HG02623 (cell line): ENCODE measurements around the gene FERMT2.

Experiments
- ATAC-seq: cut with Tn5 transposase; IDR thresholded peaks from one replicate; pipeline ENCODE4 v1.9.1; 2021; ENCODE audit warnings: moderate library complexity; ENCODE audit not compliant: unreplicated experiment

Gene FERMT2, protein sequence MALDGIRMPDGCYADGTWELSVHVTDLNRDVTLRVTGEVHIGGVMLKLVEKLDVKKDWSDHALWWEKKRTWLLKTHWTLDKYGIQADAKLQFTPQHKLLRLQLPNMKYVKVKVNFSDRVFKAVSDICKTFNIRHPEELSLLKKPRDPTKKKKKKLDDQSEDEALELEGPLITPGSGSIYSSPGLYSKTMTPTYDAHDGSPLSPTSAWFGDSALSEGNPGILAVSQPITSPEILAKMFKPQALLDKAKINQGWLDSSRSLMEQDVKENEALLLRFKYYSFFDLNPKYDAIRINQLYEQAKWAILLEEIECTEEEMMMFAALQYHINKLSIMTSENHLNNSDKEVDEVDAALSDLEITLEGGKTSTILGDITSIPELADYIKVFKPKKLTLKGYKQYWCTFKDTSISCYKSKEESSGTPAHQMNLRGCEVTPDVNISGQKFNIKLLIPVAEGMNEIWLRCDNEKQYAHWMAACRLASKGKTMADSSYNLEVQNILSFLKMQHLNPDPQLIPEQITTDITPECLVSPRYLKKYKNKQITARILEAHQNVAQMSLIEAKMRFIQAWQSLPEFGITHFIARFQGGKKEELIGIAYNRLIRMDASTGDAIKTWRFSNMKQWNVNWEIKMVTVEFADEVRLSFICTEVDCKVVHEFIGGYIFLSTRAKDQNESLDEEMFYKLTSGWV

GRCh38 chr14:52950898-52951680 lies at the start of gene FERMT2:
FERMT2 (minus strand) TSS chr14:52951050; CDS start chr14:52950568, 482 bp downstream.
- ATAC-seq: peak; percentile 47

DNA sequence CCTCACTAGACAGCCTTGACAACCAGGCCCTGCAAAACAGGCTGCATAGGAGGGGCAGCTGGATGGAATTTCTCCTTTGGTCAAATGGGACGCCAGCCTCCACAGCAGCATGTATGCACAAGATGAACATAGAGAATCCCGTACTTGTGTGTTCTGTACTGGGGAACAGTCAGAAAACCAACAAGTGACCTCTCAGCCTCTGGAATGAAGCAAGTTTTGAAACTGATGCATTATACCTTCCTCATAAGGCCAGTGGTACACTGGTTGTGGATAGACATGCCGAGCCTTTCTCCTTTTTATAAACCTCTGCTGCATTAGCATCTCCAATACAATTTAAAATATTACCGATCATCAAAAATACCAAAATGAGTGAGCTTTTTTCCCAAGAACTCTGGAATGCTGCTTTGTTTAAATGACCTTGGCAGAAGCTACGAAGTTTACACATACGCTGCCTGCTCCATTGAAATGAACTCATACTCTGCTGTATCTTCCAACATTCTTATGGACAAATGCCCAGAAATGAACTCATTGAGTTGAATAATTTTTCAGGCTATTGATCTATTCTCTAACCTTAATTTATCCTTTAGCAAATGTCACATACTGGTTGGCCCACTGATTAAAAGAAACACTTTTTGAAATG lies 47.6 kb upstream of the FERMT2 start:
- ATAC-seq: no peak

- ATAC-seq: no peak
Observed at GRCh38 chr14:52996493-52996892, 45.6 kb upstream of the FERMT2 start.

DNA sequence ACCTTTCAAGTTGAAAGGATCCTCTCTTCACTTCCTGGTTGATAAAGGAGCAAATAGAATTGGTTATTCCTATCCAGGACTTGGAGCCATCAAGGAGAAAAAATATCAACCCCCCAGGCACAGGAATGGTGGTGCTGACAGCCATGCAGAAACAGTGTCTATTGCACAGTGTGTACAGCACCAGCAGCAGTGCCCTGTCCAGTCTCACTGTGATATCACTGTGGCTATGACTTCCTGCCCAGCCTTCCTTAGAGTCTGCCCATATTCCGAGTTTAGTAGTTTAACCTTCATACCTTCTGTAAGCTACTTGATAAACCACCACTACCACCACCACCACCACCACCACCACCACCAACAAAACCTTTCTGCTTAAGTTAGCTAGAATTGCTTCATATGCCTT lies 45.1 kb upstream of the FERMT2 start:
- ATAC-seq: no peak

DNA sequence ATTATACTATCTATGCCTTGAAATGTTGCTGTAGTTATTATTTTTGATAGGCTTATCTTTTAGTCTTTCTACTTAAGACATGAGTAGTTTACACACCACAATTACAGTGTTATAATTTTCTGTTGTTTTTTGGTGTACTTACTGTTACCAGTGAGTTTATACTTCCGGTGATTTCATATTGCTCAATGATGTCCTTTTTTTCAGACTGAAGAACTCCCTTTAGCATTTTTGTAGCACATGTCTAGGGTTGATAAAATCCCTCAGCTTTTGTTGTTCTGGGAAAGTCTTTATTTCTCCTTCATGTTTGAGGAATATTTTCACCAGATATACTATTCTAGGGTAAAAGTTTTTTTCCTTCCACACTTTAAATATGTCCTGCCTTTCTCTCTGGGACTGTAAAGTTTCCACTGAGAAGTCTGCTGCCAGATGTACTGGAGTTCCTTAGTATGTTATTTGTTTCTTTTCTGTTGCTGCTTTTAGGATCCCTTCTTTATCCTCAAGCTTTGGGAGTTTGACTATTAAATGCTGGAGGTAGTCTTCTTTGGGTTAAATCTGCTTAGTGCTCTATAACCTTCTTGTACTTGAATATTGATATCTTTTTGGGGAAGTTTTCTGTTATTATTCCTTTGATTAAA lies 41.5 kb upstream of the FERMT2 start:
- ATAC-seq: no peak

GRCh38 chr14:52988139-52988538 lies 37.3 kb upstream of the FERMT2 start:
- ATAC-seq: no peak

GRCh38 chr14:52987514-52987913 lies 36.7 kb upstream of the FERMT2 start:
- no peak for ATAC-seq

- ATAC-seq: no peak
Observed at GRCh38 chr14:52987042-52987441, 36.2 kb upstream of the FERMT2 start.

DNA sequence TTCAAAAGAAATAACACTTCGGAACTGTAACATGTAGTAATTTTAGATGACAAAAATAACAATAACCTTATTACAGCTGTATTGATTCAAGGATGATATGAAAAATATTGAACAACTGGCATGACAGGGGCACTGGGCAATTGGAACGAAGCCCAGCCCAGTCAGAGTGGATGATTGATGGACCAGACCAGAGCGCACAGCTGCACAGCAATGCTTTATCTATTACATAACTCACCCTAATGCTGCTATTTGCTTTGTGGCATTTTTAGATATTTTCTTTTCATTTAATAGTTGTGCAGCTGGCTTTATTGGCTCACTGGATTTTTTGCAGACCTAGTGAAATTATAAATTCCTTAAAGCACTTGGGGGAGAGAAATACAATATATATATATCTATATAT lies 26.9 kb upstream of the FERMT2 start:
- no peak for ATAC-seq

DNA sequence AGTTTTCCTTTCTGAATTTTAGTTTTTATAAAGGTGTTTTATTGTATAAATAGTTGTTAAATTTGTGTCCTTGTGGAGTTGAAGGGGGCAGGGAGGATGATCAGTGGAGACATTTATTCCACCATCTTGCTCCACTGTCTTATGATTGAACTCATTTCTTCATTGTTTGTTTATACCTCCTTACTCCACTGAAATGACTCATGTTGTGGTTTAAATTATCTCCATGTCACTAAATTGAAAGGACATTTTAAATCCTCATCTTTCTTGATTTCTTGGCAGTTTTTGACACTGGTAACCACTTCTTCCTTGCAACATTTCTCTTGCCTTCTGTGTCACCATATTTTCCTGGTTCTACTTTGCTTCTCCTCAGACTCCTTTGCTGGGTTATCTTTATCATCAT lies 23.6 kb upstream of the FERMT2 start:
- ATAC-seq: no peak

- ATAC-seq: no peak
Observed at GRCh38 chr14:52961060-52961639, 10.3 kb upstream of the FERMT2 start.

DNA sequence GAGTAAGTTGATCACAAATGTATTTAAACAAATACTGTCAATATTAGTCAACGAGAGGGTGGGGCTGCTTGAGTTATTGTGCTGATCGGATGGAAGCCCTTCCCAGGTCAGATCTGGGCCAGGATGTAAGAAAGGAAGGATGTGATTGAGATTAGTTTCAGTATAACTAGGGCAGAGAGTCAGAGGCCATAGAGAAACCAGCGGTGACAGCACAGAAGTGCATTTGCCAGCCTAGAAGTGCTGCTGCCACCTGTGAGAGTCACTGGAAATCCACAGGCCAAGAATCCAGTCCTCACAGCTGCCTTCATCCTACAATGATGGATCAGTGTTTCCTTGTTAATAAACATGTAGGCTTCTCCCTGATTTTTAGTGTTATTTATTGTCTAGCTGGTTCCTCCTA lies 9.8 kb upstream of the FERMT2 start:
- no peak for ATAC-seq

- ATAC-seq: no peak
Observed at GRCh38 chr14:52954346-52955214, 3.7 kb upstream of the FERMT2 start.

DNA sequence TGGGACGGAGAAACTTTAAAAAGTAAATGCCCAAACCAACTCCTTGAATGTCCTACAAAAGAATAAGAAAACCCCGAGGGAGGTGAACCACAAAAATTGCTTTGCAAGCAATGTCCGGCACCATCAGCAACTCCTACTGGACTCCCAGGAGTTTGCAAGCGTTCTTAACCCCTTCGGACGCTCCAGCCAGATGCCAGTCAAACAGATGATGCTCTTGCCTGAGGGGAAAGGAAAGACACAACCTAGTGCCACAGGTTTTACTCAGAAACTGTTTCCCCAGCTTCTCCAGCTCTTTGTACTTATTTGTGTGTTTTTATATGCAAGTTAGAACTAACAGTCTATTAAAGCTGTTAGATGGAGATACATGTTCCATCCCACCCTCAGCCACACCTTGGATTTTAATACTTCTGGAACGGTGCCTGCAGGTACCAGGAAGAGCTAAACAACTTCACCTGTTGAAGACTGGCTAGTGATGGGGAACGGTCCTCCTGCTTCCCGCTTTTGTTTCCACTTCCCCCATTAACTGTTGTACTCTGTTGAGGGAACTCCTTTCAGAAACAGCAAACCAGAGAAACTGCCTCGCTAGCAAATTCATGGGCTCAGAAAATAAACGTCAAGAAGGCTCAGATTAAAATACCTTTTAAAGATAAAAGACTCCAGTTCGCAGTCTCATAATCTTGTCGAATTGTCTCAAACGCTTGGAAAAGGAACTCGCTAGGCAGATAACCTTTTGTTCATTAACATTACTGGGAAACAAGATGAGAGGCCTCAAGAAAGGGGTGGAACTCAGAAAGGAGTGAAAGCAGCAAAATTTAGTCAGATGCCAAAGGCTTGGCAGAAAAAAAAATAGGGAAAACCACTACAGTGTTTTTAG lies 1.1 kb upstream of the FERMT2 start:
- no peak for ATAC-seq

DNA sequence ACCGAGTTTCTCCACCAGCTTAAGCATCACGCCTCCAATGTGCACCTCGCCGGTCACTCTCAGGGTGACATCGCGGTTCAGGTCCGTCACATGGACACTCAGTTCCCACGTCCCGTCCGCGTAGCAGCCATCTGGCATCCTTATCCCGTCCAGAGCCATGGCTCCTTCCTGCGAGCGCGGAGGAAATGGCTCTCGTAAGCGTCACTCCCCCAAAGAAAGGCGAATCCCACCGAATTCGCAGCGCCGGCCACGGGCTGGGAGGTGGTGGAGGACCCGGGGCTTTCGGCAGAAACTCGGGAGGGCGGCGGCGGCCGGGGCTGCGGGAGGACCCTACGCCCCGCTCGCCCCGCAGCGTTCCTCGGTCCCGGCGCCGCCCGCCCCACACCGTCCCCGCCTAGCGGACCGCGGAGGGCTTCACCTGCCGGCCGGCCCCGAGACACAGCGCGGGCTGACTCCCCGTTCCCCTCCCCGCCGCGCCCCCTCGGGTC lies 396 bp downstream of the FERMT2 start:
- peak; percentile 32 for ATAC-seq

GRCh38 chr14:52949711-52950409 lies 990 bp downstream of the FERMT2 start:
- ATAC-seq: no peak

GRCh38 chr14:52949249-52949648 lies 1.6 kb downstream of the FERMT2 start:
- no peak for ATAC-seq

- ATAC-seq: no peak
Observed at GRCh38 chr14:52948836-52949235, 2.0 kb downstream of the FERMT2 start.
